EH (cell line): ENCODE results near the gene RUVBL1.

Experiments used
- DNase-seq: peaks from one replicate; pipeline ENCODE4 v3.0.0-alpha.2; 2015; ENCODE audit warnings: low read depth

RUVBL1 gene

DNA sequence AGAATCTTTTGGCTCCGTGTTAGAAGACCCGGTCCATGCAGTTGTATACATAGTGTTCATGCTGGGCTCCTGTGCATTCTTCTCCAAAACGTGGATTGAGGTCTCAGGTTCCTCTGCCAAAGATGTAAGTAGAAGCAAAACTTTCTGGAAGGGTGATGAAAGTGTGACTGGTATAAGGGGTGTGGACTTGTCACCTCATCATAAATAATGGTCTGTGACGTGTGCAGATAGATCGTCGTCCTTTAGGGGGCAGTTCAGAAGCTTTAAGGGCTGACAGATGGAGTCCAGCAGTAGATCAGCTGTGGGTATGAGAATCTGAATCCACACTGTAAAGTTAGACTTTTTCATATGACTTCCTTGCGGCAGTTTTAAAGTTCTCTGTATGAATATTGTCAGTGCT lies 56.1 kb downstream of the RUVBL1 start:
- DNase-seq = peak; percentile 39

DNA sequence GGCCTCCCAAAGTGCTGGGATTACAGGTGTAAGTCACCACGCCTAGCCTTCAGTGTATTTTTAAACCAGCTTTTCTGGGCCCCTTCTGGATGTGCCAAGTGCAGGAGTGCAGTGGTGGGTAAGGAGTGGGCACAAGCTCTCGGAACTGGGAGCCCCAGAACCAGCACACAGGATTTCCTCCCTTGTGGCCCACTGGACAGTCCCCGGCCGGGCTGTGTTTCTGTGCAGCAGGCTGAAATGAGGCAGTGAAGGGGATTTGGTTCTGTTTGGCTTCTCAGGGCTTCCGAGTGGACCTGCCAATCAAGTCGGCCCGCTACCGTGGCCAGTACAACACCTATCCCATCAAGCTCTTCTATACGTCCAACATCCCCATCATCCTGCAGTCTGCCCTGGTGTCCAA lies 56.9 kb downstream of the RUVBL1 start:
- DNase-seq = no peak

DNA sequence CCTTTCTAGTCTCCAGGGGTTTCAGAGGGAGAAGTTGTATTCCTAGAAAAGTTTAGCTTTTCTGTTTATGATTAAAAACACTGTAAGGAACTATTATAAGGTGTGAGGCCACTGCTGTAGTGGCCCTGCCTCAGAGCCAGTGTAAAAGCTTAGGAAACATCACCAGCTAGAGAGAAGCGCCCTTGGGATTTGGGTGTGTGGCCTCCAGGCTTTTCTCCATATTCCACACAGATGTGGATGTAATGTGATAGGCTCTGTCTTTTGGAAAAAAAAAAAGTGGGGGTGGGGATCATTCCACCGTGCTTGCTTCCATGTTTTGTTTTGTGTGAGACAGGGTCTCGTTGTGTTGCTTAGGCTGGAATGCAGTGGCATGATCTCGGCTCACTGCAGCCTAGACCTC lies 57.5 kb downstream of the RUVBL1 start:
- DNase-seq = no peak

DNA sequence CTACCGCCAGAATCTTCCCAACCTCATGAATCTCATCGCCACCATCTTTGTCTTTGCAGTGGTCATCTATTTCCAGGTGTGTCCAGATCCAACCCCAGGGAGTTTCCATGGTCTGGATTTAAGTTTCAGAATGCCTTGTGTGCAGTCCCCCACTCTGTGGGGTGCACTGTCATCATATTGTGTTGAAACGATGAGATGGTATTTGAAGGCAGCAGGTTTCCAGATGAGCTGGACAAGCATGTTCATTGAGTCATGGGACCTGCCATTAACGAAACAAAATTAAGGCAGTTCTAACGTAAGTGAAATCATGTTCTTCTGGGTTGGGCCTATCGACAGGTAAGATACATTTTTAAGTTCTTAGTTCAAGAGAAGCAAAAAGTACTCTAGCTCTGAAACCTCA lies 58.6 kb downstream of the RUVBL1 start:
- DNase-seq = no peak

DNA sequence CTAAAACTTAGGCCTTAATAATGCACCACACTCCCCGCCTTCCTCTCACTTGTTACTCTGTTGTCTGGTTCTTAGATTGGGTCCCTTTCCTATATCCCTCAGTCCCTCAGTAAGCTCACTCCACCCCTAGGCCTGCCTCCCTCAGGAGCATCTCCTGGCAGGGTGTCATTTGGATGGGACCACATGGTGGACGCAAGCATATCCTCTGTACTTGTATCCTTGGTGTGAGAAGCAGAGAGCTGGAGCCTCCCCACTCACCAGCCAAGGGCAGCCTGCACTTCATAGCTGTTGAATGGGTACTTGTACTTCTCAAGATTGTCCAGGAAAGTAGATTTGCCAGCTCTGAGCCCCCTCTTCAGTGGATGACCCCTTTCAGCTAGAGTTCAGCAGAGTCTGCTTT lies 59.7 kb downstream of the RUVBL1 start:
- DNase-seq = no peak

DNA sequence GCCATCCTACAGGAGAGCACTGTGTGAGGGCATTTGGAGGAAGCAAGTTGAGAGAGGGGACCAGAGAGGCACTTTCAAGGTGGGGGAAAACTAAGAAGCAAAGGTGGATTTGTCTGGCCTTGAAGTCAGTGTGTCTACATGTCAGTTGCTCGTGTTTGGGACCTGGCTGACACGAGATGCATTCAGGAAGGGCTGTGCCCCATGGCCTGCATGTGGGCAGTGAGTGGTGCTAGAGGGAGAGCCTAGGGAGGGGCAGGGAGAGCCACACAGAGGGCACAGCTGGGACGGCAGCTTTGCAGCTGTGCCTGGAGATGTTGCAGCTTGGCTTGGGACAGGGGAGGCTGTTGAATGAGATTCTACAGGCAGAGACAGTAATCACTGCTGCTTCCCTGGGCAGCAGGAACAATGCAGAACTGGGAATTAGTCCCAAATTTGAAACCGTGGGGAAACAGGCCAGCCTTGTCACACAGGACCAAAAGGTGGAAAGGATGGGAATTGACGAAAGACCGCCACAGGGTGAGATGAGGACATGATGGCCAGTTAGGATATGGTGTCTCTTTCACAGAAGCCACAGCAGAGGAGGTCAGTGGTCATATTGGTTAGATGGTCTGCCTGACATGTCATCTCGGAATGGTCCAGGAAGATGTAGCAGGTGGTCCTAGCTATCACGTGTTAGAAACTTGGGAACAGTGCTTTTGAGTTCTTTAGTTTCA lies 61.4 kb downstream of the RUVBL1 start:
- DNase-seq = no peak

DNA sequence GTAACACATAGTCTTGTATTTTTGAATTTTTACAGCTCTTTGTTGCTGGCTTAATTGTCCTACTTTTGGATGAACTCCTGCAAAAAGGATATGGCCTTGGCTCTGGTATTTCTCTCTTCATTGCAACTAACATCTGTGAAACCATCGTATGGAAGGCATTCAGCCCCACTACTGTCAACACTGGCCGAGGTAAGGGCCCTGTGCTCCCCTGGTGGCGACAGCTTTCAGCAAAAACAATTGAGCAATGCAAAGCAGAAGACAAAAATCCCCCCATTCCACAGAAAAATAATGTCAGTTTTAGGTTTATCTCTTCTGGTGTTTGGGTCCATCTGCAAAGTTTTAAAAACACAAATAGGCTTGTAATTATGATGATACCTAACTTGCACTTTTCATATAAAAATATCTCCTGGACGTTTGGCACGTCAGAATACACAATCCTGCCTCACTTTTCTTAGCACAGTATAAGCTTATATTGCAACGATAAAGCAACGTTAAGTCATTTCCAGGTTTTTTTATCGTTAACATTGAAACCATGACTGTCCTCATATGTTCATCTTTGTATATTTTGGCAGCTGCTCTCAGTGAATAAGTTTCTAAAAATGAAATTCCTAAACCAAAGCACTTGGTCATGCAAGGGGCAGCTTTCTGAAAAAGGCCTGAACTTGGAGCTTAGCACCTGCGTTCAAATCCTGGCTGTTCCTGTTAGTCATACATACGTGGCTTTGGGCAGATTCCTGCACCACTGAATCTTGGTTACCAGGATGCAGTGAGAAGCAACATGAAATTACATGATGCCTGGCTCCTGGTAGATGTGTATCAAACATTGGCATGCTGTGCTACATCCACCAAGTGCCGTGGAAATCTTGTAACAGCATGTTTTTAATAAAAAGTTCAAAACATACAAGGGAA lies 62.9 kb downstream of the RUVBL1 start:
- peak; percentile 97 for DNase-seq

DNA sequence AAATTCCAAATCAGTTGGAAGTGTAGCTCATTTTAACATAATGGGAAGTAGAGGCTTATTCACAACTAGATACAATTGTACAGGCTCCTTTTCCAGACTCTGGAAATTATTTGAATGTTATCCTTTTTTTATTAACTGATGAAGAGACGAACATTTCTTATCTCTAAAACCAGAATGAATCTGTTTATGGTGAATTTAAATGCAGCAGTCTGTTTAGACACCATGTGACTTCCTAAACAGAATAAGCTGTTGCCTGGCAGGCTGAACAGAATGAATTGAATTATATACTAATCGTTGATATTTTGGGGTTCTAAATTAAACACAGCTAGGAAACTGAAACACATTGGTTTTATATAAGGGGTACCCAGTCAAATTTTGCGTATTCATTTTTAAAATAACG lies 67.4 kb downstream of the RUVBL1 start:
- no peak for DNase-seq

DNA sequence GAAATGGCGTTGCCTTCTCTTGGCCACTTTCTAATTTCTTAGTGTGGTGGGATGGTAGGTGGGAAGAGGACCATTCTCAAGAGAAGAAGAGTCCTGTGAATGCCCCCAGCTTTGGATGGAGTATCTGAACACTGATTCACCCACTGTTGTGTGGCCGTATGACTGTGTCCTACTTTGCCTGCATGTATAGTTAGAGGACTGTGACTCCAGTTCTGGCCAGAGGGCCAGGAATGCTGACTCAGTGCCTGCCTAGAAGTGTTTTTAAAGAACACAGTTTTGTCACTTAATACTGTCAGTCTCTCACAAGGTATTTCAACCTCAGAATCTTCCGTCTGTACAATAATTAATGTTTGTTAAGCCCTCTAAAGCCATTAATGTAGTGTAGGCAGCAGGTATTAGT lies 69.2 kb downstream of the RUVBL1 start:
- DNase-seq = peak; percentile 84

DNA sequence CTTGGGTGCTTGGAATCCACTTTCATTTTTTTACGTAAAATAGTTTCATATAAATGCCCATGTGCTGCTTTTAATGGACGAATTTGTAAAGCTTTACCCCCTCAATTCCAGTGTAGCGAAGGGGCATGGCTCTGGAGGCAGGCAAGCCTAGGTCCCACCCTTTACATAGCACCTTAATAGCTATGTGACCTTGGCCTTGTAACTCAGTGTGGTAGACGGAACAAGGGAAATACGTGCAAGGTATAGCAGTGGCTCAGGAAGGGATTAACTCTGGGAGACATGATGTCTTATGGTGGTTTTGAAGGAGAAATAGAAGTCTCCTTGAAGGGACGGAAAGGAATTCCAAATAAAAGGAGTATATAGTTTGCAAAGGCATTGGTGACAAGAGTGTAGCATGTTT lies 70.0 kb downstream of the RUVBL1 start:
- no peak for DNase-seq

DNA sequence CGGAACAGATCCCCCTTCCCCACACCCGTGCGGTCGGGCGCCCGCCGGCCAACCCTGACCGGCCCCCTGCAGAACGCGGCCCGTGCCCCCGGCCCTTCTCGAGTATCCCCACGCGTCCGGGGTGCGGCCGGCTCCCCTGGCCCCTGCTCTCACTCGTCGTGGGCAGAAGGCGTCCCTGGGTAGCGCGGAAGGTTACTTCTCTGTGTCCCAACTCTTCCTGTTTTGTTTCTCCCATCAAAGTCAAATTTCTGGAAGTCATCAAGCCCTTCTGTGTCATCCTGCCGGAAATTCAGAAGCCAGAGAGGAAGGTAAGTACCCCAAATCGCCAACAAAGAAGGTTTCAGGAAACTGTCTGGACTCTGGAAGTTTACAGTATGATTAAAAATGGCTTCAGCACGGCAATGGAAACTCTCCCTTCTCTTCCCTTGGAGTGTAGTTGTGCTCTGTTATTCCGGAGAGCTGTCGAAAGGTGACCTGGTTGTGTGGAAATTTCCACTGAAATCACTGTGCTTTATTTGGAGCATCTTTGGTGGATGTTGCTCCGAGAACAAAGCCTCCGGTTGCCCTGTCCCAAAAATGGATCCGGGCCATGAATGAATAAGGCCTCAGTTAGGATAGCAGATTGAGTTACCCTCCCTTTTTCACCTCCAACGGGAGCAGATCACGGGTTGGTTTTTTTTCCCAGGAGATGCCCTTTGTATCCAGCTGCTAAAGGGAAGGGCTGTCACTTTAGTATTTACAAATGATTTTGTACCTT lies 70.8 kb downstream of the RUVBL1 start:
- peak; percentile 34 for DNase-seq

DNA sequence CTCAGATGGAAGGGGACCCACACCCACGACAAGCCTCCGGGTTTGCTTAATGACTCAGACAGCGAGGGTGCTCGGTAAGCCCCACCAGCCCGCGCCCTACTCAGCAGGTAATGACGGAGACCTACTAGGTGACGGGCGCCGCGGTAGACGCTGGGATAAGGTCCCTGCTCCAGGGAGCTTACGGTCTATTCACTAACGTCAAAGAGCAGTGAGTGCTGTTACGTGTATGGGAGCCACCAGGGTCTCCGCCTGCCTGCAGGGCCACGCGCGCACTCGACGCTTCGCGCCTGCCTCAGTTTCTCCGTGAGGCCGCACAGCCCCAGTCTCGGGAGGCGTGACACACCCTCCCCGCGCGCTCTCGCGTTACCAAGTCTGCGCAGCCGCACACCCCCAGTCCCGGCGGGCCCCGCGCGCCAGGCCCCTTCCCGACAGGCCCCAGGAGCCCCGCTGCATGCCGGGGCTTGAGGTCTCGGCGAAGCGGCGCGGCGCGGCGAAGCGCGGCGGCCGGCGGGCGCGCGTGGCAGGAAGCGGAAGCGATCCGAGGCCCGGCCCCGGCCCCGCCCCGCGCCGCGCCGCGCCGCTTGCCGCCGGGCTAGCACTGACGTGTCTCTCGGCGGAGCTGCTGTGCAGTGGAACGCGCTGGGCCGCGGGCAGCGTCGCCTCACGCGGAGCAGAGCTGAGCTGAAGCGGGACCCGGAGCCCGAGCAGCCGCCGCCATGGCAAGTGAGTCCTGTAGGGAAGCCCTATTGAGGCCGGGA lies 71.6 kb downstream of the RUVBL1 start, which contains the start of gene SEC61A1:
Gene SEC61A1, plus strand, starts transcription at position 601 of the 758 bp plus-strand sequence. Its CDS starts 116 bp downstream, at position 717.
- peak; percentile 95 for DNase-seq

DNA sequence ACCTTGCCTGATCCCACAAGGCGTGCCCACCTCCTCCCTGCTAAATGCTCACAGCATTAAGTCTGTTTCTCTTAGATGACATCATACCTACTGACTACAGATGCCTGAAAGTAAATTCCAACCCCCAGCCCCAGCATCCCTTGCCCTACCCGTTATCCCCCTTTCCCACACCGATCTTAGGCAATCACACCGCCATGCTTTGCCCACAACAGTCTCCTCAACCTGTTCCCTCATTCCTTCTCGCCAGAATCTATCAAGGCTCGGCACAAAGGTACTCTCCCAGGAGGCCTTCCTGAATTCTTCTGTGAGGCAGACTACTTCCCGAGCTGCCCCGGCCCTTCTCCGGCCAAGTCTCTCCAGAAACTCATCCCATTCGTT lies 72.2 kb downstream of the RUVBL1 start:
- DNase-seq = peak; percentile 39

DNA sequence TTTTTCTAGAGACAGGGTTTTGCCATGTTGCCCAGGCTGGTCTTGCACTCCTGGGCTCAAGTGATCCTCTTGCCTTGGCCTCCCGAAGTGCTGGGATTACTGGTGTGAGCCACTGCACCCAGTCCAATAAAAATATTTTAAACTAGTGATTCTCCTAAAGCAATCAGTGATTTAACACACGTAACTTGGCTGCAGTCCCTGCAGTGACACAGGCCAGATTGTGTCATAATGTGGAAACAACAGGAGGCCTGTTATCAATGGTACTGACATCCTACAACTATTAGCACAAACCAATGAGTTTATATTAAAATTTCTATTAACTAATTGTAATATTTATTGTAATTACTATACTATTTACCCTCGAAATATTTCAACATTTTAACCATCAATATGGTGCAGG lies 73.0 kb downstream of the RUVBL1 start:
- DNase-seq = peak; percentile 33

DNA sequence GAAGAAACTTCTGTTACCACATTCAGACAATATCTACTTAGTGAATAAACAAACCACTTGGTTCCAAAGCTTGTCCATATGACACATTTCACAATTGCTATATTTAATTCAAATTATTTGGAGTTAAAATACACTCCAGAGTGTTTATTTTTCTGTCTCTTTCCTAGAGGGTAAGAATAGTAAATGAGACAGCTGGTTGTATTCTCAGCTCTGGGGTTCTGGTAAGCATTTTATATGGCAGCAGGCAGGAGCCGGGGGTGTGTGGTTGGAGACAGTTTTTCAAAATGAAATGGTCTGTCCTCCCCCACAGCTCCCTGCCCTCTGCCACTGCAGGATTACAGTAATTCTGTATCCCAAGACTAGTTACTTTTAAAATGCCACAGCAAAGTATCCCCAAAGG lies 82.3 kb downstream of the RUVBL1 start:
- DNase-seq = no peak

DNA sequence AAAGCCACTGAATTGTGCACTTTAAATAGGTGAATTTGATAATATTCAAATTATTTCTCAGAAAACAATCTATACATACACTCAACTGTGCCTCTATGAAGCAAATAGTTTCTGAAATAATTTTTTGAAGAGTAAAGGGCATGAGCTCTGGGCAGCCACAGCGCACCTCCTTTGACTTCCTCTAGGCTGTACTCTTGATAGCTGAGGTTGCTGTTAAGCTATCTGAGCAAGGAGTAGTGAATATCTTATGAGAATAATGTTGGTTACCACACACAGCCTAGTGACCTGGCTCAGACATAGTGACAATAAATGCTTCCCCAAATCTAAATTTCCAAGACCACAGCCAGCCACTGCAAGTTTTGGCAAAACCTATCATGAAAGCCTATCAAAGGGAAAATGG lies 83.0 kb downstream of the RUVBL1 start:
- no peak for DNase-seq

DNA sequence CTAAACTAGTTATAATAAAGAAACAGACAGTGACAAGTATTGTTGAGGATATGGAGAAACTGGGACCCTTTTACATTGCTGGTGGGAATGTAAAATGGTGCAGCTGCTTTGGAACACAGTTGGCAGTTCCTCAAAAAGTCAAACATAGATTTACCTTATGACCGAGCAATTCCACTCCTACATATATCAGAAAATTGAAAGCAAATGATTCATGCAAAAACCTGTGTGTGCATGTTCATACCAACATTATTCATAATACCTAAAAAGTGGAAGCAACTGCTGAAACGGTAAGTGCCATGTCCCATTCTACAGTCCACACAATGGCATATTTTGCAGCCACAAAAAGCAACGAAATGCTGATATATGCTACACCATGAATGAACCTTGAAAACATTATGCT lies 83.6 kb downstream of the RUVBL1 start:
- DNase-seq = no peak

DNA sequence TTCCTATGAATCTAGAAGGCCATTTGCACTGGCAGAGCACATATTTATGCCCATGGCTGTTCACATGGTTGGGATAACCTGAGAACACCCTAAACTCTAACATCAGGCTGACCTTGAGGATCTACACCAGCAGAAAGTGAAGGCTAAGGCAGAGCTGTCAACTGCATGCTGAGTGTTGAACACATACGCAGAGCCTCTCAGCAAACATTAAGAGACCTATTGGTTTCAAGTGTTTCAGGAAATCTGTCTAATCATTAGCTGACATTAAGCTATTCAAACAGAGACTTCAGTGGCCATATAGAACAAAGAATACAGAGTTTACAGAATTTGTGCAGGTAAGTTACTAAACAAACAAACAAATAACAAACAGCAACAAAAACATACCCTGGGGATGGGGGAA lies 87.5 kb downstream of the RUVBL1 start:
- no peak for DNase-seq

DNA sequence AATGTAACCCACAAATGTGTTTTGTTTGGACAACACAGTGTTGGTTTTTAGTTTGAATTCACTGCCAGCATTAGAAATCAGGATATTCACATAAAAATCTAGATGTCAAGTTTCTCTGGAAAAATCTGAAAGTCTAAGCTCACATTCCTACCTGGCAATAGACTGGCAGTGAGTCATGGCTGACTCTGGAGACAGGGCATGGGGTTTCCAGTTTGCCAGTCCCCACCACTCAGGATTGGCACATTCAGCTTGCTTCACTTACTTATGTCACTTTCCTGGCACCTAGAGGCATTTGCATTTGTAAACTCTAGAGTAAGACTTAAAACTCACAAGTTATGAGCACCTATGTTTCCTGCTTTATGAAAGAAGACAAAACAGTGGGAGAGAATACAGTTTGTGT lies 90.5 kb downstream of the RUVBL1 start:
- peak; percentile 4 for DNase-seq
